Stromal cell of bone marrow (primary cell): Measurements from ENCODE around the gene IFNE.

Source experiments
- DNase-seq: peaks from one replicate; pipeline ENCODE4 v3.0.0-alpha.2; 2012; ENCODE audit warnings: low read depth

The IFNE gene

GRCh38 chr9:21482213-21482612 lies at the start of gene IFNE:
Gene IFNE (minus strand): TSS chr9:21482313. CDS start chr9:21481694, 619 bp downstream.
- no peak for DNase-seq

- no peak for DNase-seq
Measured at GRCh38 chr9:21528123-21528808, 46.2 kb upstream of the IFNE start.

GRCh38 chr9:21527579-21527978 lies 45.5 kb upstream of the IFNE start:
- no peak for DNase-seq

GRCh38 chr9:21525174-21525573 lies 43.1 kb upstream of the IFNE start:
- no peak for DNase-seq

GRCh38 chr9:21524099-21524830 lies 42.2 kb upstream of the IFNE start:
- no peak for DNase-seq

GRCh38 chr9:21523021-21524014 lies 41.2 kb upstream of the IFNE start:
- DNase-seq = no peak

- DNase-seq = no peak
Measured at GRCh38 chr9:21522348-21522747, 40.2 kb upstream of the IFNE start.

GRCh38 chr9:21521448-21521847 lies 39.3 kb upstream of the IFNE start:
- no peak for DNase-seq

- no peak for DNase-seq
Measured at GRCh38 chr9:21520501-21521228, 38.6 kb upstream of the IFNE start.

GRCh38 chr9:21519855-21520434 lies 37.8 kb upstream of the IFNE start:
- no peak for DNase-seq

GRCh38 chr9:21516796-21517195 lies 34.7 kb upstream of the IFNE start:
- DNase-seq = no peak

- DNase-seq = no peak
Measured at GRCh38 chr9:21513431-21513830, 31.3 kb upstream of the IFNE start.

GRCh38 chr9:21510806-21511205 lies 28.7 kb upstream of the IFNE start:
- no peak for DNase-seq

- no peak for DNase-seq
Measured at GRCh38 chr9:21507483-21507790, 25.3 kb upstream of the IFNE start.

- DNase-seq = peak; percentile 86
Measured at GRCh38 chr9:21506626-21507482, 24.7 kb upstream of the IFNE start.

- no peak for DNase-seq
Measured at GRCh38 chr9:21505425-21506179, 23.5 kb upstream of the IFNE start.

- DNase-seq = no peak
Measured at GRCh38 chr9:21504894-21505293, 22.8 kb upstream of the IFNE start.

GRCh38 chr9:21504113-21504512 lies 22.0 kb upstream of the IFNE start:
- DNase-seq = no peak

- no peak for DNase-seq
Measured at GRCh38 chr9:21502586-21502985, 20.5 kb upstream of the IFNE start.

GRCh38 chr9:21499912-21500311 lies 17.8 kb upstream of the IFNE start:
- no peak for DNase-seq
